HG03039 (cell line): ENCODE measurements around the gene GPA33.
A peak's percentile ranks its signal among the peaks of the same experiment; 100 is the strongest.
"Not testable (repeated sequence)": the region's sequence is repeated elsewhere in the genome, so short reads cannot be mapped to it uniquely, and the experiment has no call there.

Experiments used
- ATAC-seq: cut with Tn5 transposase; IDR thresholded peaks from one replicate; pipeline ENCODE4 v1.9.1; 2021; ENCODE audit warnings: mild to moderate bottlenecking, moderate library complexity; ENCODE audit not compliant: unreplicated experiment

GPA33 gene

DNA sequence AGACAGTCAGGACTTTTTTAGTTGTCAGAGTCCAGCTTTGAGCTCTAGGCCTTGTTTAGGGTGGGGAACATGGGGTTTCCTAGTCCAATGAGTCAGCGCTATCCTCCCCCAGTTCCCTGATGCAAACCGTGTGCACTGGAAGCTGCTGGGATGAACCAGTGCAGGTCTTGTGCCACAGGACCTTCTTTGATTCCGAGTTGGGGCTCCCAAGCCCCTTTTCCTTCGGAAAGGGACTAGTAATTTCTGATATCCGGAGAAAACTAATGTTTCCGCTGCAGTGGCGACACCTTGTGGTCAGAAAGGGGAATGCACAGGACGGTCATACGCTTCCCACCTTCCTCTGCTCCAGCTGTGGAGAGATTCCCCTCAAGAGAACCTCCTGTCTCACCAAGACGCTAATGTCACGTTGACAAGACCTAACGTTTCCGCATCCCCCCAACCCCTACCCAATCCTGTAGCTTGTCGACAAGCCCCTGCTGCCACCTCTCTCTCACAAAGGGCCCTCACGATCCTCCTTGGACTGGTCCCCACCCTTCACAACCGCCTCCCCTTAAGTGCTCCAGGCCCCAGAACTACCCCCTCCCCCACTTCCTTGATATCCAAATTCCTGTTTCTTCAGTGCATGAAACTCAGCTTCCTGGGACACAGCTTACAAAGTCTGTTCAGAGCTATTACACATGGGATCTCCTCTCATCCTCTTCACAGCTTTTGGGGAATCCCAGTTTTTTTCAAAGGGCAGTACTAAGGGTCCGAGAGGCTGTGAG lies 30.9 kb downstream of the GPA33 start:
- ATAC-seq = no peak

- no peak for ATAC-seq
Observed at GRCh38 chr1:167057241-167057688, 32.9 kb downstream of the GPA33 start.

DNA sequence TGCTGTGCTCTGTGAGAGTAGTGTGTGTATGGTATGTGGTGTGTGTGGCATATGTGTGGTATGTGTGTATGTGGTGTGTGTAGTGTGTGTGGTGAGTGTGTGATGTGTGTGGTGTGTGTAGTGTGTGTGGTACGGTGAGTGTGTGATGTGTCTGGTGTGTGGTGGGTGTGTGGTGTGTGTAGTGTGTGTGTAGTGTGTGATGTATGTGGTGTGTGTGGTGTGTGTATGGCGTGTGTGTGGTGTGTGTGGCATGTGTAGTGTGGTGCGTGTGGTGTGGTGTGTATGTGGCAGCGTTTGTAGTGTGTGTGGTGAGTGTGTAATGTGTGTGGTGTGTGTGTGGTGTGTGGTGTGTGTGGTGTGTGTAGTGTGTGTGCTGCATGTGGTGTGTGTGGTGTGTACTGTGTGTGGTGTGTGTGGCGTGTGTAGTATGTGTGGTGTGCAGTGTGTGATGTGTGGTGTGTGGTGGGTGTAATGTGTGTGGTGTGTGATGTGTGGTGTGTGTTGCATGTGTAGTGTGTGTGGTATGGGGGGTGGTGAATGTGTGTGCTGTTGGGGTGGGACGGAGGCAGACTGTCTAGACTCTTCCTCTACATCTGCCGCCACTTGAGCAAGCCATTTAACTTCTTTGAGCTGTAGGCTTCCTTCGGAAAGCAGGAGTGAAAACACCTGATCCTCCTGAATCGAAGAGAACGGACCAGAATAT lies 33.5 kb downstream of the GPA33 start:
- ATAC-seq = no peak

DNA sequence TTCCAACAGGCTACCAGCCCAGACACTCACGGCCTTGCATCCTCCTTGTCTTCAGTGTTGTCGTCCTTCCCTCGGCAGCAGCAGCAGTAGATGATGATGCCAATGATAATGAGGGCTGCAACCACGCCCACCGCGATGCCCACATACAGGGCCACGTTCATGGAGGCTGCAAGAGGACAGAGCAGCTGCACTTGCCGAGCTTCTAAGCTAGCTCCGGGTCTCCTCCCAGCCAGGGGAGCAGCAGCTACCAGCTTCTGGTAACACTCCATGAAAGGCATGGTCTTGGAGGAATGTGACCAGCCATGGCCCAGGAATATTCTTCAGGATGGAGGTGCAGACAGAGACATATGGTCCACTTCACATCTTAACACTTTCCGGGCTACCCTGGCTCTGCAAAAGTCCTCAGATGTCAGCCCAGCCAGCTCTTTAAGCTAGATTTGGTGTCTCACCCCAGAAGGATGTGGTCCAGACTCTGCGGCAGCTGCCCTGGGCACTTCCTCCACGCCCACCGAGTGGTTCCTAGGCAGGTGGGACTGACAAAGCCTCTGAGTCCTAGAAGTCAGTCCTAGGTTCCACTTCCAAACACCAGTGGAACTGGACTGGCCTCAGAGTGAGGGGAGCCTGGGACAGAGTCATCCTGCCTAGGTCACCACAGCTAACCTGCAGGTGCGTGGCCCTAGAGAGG lies 35.1 kb downstream of the GPA33 start:
- ATAC-seq = no peak

GRCh38 chr1:167054531-167054930 lies 35.6 kb downstream of the GPA33 start:
- ATAC-seq = no peak

GRCh38 chr1:167052389-167052788 lies 37.8 kb downstream of the GPA33 start:
- no peak for ATAC-seq

- no peak for ATAC-seq
Observed at GRCh38 chr1:167051907-167052306, 38.3 kb downstream of the GPA33 start.

- ATAC-seq = peak; percentile 99
Observed at GRCh38 chr1:167043752-167044488, 46.3 kb downstream of the GPA33 start.

DNA sequence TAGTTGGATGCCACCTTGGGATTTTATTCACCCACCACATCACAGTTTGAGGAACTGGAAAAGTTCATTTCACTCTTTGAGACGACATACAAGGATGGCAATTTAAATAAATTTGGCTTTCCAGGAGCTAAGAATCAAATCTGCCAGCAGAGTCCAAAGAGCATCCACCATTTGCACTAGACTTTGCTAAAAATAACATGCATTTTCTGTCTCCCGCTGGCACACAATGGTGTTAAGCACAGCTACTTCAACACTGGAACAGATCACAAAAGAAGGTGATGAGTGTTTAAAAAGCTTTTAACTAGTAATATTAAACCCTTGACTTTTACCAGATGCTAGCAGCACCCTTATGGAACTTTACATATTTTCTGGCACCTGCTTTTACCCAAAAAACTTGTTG lies 56.5 kb downstream of the GPA33 start:
- ATAC-seq = no peak

DNA sequence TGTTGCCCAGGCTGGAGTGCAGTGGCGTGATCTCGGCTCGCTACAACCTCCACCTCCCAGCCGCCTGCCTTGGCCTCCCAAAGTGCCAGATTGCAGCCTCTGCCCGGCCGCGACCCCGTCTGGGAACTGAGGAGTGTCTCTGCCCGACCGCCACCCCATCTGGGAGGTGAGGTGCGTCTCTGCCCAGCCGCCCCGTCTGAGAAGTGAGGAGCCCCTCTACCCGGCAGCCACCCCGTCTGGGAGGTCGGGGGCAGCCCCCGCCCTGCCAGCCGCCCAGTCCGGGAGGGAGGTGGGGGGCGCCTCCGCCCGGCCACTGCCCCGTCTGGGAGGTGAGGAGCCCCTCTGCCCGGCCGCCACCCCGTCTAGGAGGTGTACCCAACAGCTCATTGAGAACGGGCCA lies 60.6 kb downstream of the GPA33 start:
- ATAC-seq = not testable (repeated sequence)

DNA sequence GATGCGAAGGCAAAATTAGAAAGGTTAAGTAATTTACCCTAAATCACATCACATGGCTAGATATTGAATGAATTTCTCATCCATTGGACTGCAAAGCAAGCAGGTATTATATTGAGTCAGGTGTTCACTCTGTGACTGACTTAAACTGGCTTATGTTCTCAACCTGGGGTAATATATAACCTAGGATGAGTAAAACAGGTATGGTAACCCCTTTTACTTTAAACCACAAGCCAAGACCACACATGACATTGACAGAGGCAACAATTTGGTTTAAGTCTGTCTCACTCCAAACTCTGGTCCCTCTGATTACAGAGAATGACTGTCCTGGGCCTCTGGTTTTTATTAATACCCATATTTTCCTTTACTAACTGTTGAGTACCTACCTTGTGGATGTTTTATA lies 67.8 kb downstream of the GPA33 start:
- ATAC-seq = no peak

- ATAC-seq = no peak
Observed at GRCh38 chr1:167016100-167016750, 74.0 kb downstream of the GPA33 start.

- ATAC-seq = no peak
Observed at GRCh38 chr1:167013108-167013929, 76.9 kb downstream of the GPA33 start.

DNA sequence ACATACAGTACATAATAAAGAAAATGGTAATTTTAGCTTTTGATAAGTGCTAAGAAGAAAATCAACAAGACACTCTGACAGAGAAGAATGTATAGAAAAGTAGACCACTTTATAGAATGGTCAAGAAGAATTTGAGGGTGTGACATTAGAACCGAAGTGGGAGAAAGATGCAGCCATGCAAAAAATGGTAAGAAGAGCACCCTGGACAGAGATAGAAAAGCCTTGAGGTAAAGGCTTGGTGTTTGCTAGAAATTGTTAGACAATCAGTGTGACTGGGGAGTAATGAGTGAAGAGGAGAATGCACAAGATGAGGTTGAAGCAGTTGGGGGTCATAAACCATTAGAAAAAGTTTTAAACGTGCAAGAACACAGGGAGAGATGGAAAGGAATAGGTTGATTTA lies 77.6 kb downstream of the GPA33 start:
- ATAC-seq = no peak

- ATAC-seq = no peak
Observed at GRCh38 chr1:167011560-167012191, 78.5 kb downstream of the GPA33 start.

GRCh38 chr1:167003711-167004110 lies 86.5 kb downstream of the GPA33 start:
- ATAC-seq = no peak
